Activated effector memory CD4-positive, alpha-beta T cell treated with anti-CD3 and anti-CD28 coated beads, Interleukin-2, amount 50 U/mL, for 16 hours (primary cell): Measurements from ENCODE around the gene CEBPE.

Experiments used
- DNase-seq: peaks from one replicate; pipeline ENCODE4 v3.0.0-alpha.2; 2020

The CEBPE gene

GRCh38 chr14:23142826-23143225 is 23.8 kb upstream of the CEBPE start:
- DNase-seq: no peak

- no peak for DNase-seq
Observed at GRCh38 chr14:23141706-23142444, 22.8 kb upstream of the CEBPE start.

DNA sequence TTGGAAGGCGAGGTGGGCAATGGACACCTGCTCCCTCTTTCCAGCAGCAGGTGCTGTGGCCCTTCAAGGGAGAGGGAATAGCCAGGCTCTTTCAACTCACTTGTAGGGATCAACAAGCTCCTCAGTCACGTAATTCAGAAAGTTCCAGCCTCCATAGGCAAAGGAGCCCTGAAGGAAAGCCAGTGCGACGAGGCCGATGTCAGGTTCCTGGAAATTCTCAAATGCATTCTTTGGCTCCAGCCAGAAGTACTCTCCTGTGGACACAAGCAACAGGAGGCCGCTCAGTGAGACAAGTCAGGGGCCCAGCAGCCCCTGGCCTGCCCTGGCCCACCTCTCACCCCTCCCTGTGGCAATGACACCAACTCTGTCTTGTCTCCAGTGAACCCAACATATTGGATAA is 21.3 kb upstream of the CEBPE start:
- DNase-seq: no peak

DNA sequence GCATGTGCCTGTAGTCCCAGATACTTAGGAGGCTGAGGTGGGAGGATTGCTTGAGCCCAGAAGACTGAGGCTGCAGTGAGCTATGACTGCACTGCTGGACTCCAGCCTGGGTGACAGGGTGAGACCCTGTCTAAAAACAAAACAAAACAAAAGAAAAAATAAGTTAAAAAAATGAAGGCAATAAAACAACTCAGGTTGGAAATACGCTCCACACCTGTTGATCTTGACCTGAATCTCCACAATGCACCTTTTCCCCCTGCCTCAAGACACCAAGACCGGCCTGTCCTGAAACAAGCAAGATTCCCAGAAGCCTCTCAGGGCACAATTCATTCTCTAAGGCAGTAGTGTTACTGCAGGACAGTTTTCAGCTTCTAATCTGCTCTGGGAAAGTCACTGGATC is 20.8 kb upstream of the CEBPE start:
- no peak for DNase-seq

- DNase-seq: no peak
Observed at GRCh38 chr14:23137813-23138535, 18.9 kb upstream of the CEBPE start.

DNA sequence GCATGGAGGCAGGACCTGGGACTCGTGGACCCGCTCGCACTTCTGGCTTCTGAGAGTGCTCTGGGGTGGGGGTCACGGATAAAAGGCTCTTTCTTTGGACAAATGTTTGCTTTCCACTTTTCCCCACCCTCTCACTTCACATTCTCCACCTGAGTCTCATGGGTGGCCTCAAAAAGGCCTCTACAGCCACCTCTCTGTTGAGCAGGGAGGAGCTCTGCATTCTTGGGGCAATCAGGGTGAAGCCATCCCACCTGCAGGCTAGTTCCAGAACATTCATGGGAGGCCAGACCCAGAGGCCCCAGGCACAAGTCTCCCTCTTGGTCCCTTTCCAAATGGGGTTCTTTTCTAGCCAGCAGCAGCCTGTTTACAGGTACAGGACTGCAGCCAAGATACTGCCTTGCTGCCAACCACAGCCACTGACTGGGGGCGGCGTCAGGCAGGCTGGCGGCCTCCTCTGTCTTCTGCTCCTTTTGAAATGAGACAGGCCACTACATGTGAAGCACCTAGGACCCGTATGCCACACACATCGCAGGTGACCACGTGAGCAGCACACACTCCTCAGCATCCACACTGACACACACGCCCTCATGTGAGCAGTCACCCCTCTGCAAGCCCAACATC is 18.2 kb upstream of the CEBPE start:
- no peak for DNase-seq

- no peak for DNase-seq
Observed at GRCh38 chr14:23136566-23137133, 17.6 kb upstream of the CEBPE start.

- DNase-seq: no peak
Observed at GRCh38 chr14:23132970-23133369, 13.9 kb upstream of the CEBPE start.

DNA sequence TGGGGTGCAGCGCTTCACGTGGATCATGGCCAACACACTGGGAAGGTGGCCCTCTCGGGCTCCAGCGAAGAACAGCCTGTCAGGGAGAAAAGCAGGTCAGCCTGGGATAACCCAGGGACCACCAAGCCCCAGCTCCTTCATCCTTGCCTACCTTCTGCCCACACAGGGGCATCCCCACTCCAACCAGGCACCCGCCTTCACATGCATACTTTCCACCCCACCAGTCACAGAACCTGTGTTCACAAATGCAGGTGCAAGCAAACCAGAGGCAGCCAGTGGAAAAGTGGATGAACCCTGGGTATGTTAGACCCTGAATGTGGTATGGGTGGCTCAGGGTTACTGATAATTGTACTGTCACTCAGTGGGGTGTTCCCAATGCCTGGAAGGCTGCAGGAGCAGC is 12.4 kb upstream of the CEBPE start:
- no peak for DNase-seq

DNA sequence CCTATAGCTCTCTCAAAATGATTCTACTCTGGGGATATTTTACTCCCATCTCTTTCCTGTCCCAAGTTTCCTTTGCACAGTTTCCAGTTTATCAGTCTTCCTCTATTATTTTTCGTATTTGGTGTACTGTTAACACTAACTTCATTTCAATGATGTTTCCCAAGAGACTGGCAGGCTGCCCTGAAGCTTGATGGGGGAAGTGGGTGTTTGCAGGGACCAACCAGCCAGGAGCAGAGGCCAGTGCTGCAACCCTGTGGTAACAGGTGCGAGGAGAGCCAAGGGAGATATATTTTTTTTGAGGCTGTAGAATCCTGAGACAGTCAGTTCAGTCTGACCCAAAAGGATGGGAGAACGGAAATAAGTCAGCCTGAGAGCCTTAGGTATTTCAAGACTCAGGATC is 11.8 kb upstream of the CEBPE start:
- DNase-seq: no peak

GRCh38 chr14:23129759-23130316 is 10.8 kb upstream of the CEBPE start:
- DNase-seq: no peak

DNA sequence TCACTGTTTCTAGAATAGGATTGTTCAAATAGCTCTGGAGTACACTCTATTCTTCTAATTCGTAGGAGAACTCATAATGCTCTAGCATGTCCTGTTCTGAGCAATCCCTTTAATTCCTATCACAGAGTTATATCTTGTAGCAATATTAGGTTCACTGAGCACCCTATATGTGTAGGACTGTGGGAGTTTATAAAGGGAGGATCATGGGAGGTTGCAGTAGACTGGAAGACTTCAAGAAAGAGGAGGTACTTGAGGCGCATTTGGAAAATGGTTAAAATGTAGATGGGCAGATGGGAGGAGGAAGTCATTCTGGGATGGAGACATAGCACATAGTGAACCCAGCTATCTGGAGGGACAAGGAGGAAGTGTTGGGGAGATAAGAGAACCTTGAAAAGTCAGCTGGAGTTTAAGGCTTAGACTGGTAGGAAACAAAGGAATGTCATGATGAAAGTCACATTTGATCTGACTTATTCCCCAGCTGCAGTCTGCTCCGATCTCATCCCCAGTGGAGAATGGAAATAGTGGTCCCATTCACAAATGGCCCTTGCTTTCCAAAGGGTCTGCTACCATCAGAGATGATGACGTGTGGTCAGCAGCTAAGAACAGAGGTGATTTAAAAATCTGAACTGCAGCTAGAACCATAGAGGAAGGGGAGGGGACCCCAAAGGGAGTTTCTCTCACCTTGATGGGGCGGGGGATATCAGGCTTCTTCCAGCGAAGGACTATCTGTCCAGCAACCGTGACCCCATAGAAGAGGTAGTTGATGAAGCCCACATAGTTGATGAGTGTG is 10.1 kb upstream of the CEBPE start:
- no peak for DNase-seq

DNA sequence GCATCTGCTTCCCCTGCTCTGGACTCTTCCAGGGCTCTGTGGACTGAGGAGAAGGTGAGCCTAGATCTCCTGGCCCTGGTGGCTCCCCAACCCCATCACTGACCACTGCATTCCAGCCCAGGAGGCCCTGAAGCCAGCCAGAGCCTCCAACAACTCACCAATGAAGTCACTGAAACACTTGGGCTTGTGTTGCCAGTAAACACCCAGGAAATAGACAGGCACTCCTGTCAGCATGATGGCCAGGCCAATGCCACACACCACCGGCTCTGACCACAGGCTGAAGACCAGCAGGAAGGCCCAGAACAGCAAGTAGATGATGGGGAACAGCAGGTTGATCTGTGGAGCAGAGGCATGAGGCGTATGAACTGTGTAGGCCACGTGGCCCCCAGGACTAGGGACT is 8.8 kb upstream of the CEBPE start:
- no peak for DNase-seq

DNA sequence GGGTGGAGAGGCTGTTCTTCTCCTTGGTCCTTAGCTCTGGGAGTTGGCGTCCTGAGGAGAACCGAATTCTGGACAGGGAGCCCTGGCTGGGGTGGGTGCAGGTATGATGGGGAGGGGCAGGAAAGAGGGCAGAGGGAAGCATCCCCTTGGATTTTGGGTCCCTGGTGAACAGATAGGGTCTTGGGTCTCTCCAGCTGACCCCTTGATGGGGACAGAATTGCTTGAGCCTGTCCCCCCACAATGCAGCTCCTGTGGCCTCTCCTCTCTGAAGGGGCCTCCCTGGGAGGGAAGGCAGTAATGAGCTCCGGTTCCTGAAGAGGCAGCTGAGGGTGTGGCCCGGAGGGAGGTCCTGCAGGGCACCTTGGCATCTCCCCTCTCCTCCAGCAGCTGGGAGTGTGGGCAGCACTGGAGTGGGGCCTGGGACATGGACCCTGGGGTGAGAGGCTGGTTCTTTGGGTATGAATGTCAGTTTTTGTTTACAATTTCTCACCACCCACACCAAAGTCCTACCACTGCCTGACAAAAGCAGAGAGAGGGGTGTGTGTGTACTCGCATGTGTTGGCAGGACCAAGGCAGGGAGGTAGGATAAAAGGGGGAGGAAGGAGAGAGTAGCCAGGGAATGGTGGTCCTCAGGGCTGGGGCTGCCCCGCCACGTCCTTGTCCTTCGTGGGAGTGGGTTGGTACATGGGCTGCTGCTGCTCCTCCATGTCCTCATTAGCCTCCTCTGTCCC is 7.7 kb upstream of the CEBPE start:
- DNase-seq: no peak

DNA sequence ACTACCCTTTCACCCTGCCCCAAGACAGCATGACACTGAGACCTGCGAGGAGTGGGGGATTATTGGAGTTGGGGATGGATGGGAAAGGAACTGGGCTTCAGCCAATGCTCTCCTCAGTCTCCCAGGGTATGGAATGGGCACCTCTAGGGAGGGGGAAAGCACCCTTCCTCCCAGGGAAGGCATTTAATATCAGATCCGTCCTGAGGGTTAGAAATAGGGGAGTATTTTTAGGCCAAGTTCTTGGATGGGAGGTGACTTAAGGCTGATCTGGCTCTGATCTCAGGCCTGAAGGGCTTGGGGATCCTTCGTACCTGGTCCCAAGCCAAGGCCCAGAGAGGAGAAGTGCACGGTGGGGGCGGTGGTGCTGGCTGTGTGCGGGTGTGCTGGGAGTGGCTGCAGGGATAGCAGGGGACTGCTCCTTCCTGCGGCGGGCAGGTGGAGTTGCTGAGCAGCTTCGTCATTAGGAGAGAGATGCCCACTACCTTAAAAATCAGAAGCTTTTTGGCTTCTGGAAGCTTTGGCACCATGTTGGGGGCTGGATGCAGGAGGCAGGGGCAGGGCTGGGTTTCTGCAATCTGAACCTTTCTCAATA is 7.0 kb upstream of the CEBPE start:
- DNase-seq: no peak

DNA sequence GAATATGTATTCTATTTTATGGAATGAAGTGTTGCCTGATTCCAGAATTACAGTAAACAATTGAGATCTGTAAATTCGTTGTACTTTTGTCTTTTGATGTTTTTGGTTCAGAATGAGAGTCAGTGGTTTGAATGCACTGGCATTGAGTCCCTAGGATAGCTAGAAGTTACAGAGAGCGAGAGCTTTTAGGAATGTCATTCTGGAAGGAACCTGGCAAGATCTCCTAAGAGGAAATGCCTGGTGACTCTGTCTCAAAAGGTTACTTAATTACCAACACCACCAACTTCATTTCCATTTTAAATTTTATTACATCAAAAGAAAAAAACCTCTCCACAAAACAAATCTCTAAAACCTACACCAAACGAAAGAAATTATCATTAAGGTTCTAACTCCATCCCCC is 6.0 kb upstream of the CEBPE start:
- no peak for DNase-seq

GRCh38 chr14:23124337-23124954 is 5.4 kb upstream of the CEBPE start:
- no peak for DNase-seq

DNA sequence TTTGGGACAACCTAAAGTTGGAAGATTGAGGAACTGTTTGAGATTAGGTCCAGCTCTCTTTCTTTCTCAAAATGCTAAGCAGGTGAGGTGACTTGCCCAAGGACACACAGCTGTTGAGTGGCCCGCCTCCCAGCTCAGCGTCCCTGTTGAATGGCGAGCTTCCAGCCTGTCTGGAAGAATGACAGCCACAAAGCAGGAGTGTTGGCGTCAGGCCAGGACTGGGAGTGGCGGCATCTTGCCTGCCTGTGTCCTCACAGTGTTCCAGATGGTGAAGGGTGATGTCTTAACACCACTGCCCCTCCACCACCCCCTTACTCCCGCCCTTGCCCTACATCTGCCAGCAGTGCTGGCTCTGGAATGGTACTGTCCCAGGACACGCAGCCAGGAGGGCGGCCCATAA is 4.4 kb upstream of the CEBPE start:
- no peak for DNase-seq

DNA sequence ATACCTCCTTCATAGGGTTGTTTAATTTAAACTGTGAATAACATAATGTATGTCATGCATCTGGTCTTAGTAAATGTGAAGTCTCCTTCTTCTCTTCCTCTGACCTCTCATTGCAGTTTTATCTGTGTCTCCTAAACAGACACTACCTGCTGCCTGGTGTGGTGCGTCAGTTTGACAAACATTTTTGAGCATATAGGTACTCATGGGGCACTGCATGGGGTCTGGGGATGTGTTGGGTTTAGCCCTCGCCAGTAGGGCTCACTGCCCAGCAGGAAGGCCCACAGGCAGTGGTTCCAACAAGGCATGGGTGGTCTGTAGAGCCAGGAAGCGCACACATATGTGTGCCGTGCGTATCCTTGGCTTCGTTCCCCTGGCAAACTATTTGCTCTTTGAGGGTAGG is 3.0 kb upstream of the CEBPE start:
- DNase-seq: no peak

DNA sequence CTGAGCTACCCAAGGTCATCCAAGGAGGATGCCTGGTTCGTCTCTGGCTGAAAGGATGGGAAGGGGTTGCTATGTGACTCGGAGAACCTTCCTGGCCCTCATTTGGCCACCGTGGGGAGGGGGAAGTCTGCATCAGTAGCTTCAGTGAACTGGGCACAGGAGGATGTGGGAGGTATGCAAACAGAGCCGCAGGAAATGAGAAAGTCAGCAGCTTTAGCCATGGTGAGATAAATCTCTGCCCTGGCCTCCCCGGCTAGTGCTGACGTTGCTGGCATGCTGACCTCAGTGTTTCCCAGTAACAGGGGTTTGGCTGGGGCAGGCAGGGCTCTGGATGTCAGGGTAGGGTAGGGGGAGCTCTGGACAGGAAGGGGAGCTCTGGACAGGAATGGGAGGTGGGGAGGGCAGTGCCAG is 2.3 kb upstream of the CEBPE start:
- DNase-seq: no peak
